Common myeloid progenitor, CD34-positive (primary cell): Measurements from ENCODE around the gene POLE4.

Experiments
- CTCF ChIA-PET: fragments of 350-600 bp; sonication (Branson Sonifier 250); formaldehyde crosslinking; loops from one replicate; lab custom pipeline; 2021; ENCODE audit warnings: antibody characterized with exemption; lab: Charles Lee
- POLR2A ChIA-PET: fragments of 350-600 bp; sonication (Branson Sonifier 250); formaldehyde crosslinking; loops from one replicate; lab custom pipeline; 2021; ENCODE audit warnings: antibody characterized with exemption; lab: Charles Lee
- DNase-seq, 3 donors: peaks; one replicate each; pipeline versions ENCODE4 v3.0.0 to v3.0.0-alpha.2; 2013
- H3K27ac ChIP-seq, 2 experiments: 1 replicate in 1 of 2; 2 replicates in 1 of 2; pipeline ENCODE4 v1.7.0; 2013; ENCODE audit warnings: inconsistent platforms in 2 of 2, low read length in 2 of 2, mild to moderate bottlenecking in 2 of 2, low read depth in 1 of 2, moderate library complexity in 1 of 2; ENCODE audit not compliant: severe bottlenecking in 2 of 2, insufficient read depth in 1 of 2, poor library complexity in 1 of 2
- H3K27me3 ChIP-seq, 5 experiments: replicated peaks in 2 of 5; 1 replicate in 3 of 5; 2 replicates in 2 of 5; pipeline versions ENCODE4 v1.6.1 to v1.7.0; 2013; ENCODE audit warnings: low read length in 4 of 5, mild to moderate bottlenecking in 2 of 5, moderate library complexity in 2 of 5, inconsistent platforms in 1 of 5; ENCODE audit not compliant: insufficient read depth in 5 of 5, control insufficient read depth in 4 of 5
- H3K36me3 ChIP-seq, 4 experiments: 1 replicate in 2 of 4; 2 replicates in 2 of 4; pipeline versions ENCODE4 v1.6.1 to v1.7.0; 2013; ENCODE audit warnings: low read length in 3 of 4, control low read depth in 1 of 4, mild to moderate bottlenecking in 1 of 4; ENCODE audit not compliant: control insufficient read depth in 4 of 4, insufficient read depth in 4 of 4
- H3K4me1 ChIP-seq, 4 experiments: 1 replicate in 3 of 4; 2 replicates in 1 of 4; pipeline versions ENCODE4 v1.6.1 to v1.7.1; 2013; ENCODE audit warnings: low read length in 3 of 4, mild to moderate bottlenecking in 3 of 4, control low read depth in 1 of 4, inconsistent platforms in 1 of 4, moderate library complexity in 1 of 4; ENCODE audit not compliant: control insufficient read depth in 4 of 4, insufficient read depth in 4 of 4; ENCODE audit errors: control extremely low read depth in 1 of 4
- H3K4me3 ChIP-seq, 7 experiments: 1 replicate in 4 of 7; 2 replicates in 3 of 7; pipeline versions ENCODE4 v1.5.1 to v1.7.0; 2013; ENCODE audit warnings: mild to moderate bottlenecking in 7 of 7, low read length in 6 of 7, moderate library complexity in 6 of 7, inconsistent platforms in 2 of 7, low read depth in 2 of 7, control low read depth in 1 of 7; ENCODE audit not compliant: insufficient read depth in 4 of 7, control insufficient read depth in 1 of 7; ENCODE audit errors: extremely low read depth in 1 of 7
- H3K9me3 ChIP-seq, 5 experiments: 1 replicate in 4 of 5; 2 replicates in 1 of 5; pipeline versions ENCODE4 v1.6.1 to v1.7.1; 2013; ENCODE audit warnings: low read length in 4 of 5, mild to moderate bottlenecking in 2 of 5, inconsistent platforms in 1 of 5, low read depth in 1 of 5, moderate library complexity in 1 of 5; ENCODE audit not compliant: control insufficient read depth in 4 of 5, insufficient read depth in 2 of 5; ENCODE audit errors: control extremely low read depth in 1 of 5
- WGBS: methylation state at CpG from one replicate; pipeline ENCODE4 v1.1.5; 2013; ENCODE audit not compliant: insufficient coverage; 5-methylcytosine and 5-hydroxymethylcytosine counted together

Gene POLE4

GRCh38 chr2:74966887-74967286, 8.4 kb downstream of the POLE4 start:
- Histone ChIP-seq H3K4me3 (no peak overlapping the region), H3K9me3 (peaks cover 0 to 17% (median 2%) of the 10 kb centered on the region in 5 experiments), H3K36me3 (peaks cover 0 to 21% (median 8%) of the 10 kb centered on the region in 4 experiments), H3K4me1 (no peaks in the 10 kb centered on the region), H3K27me3 (no peaks in the 10 kb centered on the region), H3K27ac (no peak overlapping the region)
- POLR2A ChIA-PET, result interaction anchor here (0.9 kb wide), 1 partner anchor 13 kb away, joined by 3 read pairs; no protein-coding TSS in a partner anchor
- 100% methylated on average over 1 of the region's 1 CpG for WGBS
- DNase-seq, result no peak
- CTCF ChIA-PET, result interaction anchor here (1.3 kb wide), 1 partner anchor 132 kb away, joined by 3 read pairs; no protein-coding TSS in a partner anchor

- Histone ChIP-seq H3K27ac (no peak overlapping the region), H3K27me3 (no peaks in the 10 kb centered on the region), H3K4me1 (peaks cover 2 to 4% (median 4%) of the 10 kb centered on the region in 4 experiments), H3K36me3 (no peaks in the 10 kb centered on the region), H3K4me3 (no peak overlapping the region), H3K9me3 (no peaks in the 10 kb centered on the region)
- POLR2A ChIA-PET, result no interaction called here
- CTCF ChIA-PET, result no interaction called here
- 98% methylated on average over 6 of the region's 7 CpGs for WGBS
- no peak for DNase-seq
These were observed 16.6 kb downstream of the POLE4 start for GRCh38 chr2:74975016-74975415.

GRCh38 chr2:74979844-74980243, 21.4 kb downstream of the POLE4 start:
- peaks cover 2 to 7% (median 5%) of the 10 kb centered on the region in 4 experiments for H3K4me1 ChIP-seq
- ChIA-PET CTCF (no interaction called here), POLR2A (interaction anchor here (1.1 kb wide), 1 partner anchor 13 kb away, joined by 3 read pairs; no protein-coding TSS in a partner anchor)
- H3K9me3 ChIP-seq, result no peaks in the 10 kb centered on the region
- no peak overlapping the region for H3K4me3 ChIP-seq
- DNase-seq, result peak; percentile 8 to 64 (median 57)
- no peaks in the 10 kb centered on the region for H3K36me3 ChIP-seq
- no peak overlapping the region for H3K27ac ChIP-seq
- H3K27me3 ChIP-seq, result no peaks in the 10 kb centered on the region

GRCh38 chr2:74982577-74982976, 24.1 kb downstream of the POLE4 start:
- no CpG with 5 or more reads among the region's 3 CpGs for WGBS
- no peaks in the 10 kb centered on the region for H3K27me3 ChIP-seq
- CTCF ChIA-PET, result interaction anchor here (1.2 kb wide), 1 partner anchor 76 kb away, joined by 3 read pairs; no protein-coding TSS in a partner anchor
- H3K9me3 ChIP-seq, result no peaks in the 10 kb centered on the region
- peaks cover 2 to 9% (median 5%) of the 10 kb centered on the region in 4 experiments for H3K4me1 ChIP-seq
- H3K4me3 ChIP-seq, result no peak overlapping the region
- no peak overlapping the region for H3K27ac ChIP-seq
- POLR2A ChIA-PET, result no interaction called here
- H3K36me3 ChIP-seq, result no peaks in the 10 kb centered on the region
- no peak for DNase-seq

GRCh38 chr2:74983631-74984392, 25.4 kb downstream of the POLE4 start:
- WGBS, result 93% methylated on average over 4 of the region's 5 CpGs
- Histone ChIP-seq H3K4me1 (peaks cover 2 to 9% (median 5%) of the 10 kb centered on the region in 4 experiments), H3K4me3 (no peak overlapping the region), H3K27me3 (no peaks in the 10 kb centered on the region), H3K36me3 (no peaks in the 10 kb centered on the region), H3K27ac (no peak overlapping the region), H3K9me3 (no peaks in the 10 kb centered on the region)
- DNase-seq, result no peak
- POLR2A ChIA-PET, result no interaction called here
- CTCF ChIA-PET, result interaction anchor here (1.2 kb wide), 1 partner anchor 75 kb away, joined by 3 read pairs; no protein-coding TSS in a partner anchor

- no peak for DNase-seq
- no peaks in the 10 kb centered on the region for H3K9me3 ChIP-seq
- H3K4me3 ChIP-seq, result no peak overlapping the region
- H3K27ac ChIP-seq, result no peak overlapping the region
- POLR2A ChIA-PET, result no interaction called here
- H3K36me3 ChIP-seq, result no peaks in the 10 kb centered on the region
- H3K4me1 ChIP-seq, result peaks cover 0 to 5% (median 1%) of the 10 kb centered on the region in 4 experiments
- CTCF ChIA-PET, result no interaction called here
- no peaks in the 10 kb centered on the region for H3K27me3 ChIP-seq
- WGBS, result 98% methylated on average over 3 of the region's 3 CpGs
These were observed 26.6 kb downstream of the POLE4 start for GRCh38 chr2:74984947-74985637.
